ENCODE results near the gene VASN. TPM values are rescaled to one million over a fixed set of nuclear protein-coding genes. Genes with fewer than 3 reads are reported as not detected.
"Not testable (repeated sequence)": the region's sequence is repeated elsewhere in the genome, so short reads cannot be mapped to it uniquely, and the experiment has no call there.

VASN gene
- total and polyA plus RNA-seq, 8 donors: 3.7 to 25.6 (median 10.9) TPM

DNA sequence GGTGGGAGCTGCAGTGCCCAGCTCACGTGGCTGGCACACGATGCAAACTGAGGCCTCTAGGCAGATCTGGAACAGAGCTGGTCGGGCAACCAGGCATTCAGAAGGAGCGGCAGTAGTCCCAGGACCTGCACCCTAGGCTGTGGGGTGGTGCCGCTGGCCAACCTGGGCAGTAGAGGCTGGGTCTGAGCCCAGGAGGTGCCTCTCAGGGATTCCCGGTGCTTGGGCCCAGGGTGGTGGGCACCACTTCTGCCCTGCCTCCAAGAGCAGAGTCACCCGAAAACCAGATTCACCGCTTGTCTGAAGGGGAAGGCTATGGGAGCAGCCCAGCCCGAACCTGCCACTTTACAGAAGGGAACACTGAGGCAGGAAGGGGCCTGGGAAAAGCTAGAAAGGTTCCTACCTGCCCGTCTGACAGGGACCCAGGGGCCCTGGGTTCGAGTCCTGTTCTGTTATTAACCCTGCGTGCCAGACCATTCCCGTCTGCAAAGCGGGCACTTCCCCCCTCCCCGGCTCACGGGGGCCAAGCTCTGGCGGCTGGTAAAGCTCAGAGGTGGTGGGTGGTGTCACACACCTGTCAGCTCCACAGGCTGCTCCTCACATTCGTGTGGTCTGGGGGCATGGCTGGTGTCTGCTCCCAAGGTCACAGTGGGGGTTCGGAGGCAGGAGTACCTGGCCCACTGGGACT is 38.9 kb upstream of the VASN start:
- DNase-seq: no peak
- TF ChIP-seq EP300 (IDR thresholded peaks at IDR 0.05) (no peak), POLR2A (IDR thresholded peaks at IDR 0.05) (no peak), POLR2AphosphoS5 (IDR thresholded peaks at IDR 0.05) (no peak)
- TF ChIP-seq, protein P1, sequence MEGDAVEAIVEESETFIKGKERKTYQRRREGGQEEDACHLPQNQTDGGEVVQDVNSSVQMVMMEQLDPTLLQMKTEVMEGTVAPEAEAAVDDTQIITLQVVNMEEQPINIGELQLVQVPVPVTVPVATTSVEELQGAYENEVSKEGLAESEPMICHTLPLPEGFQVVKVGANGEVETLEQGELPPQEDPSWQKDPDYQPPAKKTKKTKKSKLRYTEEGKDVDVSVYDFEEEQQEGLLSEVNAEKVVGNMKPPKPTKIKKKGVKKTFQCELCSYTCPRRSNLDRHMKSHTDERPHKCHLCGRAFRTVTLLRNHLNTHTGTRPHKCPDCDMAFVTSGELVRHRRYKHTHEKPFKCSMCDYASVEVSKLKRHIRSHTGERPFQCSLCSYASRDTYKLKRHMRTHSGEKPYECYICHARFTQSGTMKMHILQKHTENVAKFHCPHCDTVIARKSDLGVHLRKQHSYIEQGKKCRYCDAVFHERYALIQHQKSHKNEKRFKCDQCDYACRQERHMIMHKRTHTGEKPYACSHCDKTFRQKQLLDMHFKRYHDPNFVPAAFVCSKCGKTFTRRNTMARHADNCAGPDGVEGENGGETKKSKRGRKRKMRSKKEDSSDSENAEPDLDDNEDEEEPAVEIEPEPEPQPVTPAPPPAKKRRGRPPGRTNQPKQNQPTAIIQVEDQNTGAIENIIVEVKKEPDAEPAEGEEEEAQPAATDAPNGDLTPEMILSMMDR (IDR thresholded peaks at IDR 0.05): no peak
- Histone ChIP-seq H3K9me3 (no peaks in the 10 kb centered on the region), H3K27ac (no peak overlapping the region), H3K4me3 (no peak overlapping the region), H3K36me3 (peaks cover 27 to 55% (median 44%) of the 10 kb centered on the region in 4 donors), H3K4me1 (peaks cover 22 to 30% (median 25%) of the 10 kb centered on the region in 4 donors), H3K27me3 (peaks cover 0 to 3% (median 0%) of the 10 kb centered on the region in 3 donors)
- 84 to 93% (median 89%) methylated on average over 6 to 19 of the region's 19 CpGs for WGBS, 5 donors
- intact Hi-C loops (cut with DNase I; ENCODE audit: low total_unique reads): no loop called here

- Histone ChIP-seq H3K27me3 (no peaks in the 10 kb centered on the region), H3K27ac (no peak overlapping the region), H3K9me3 (no peaks in the 10 kb centered on the region), H3K4me1 (peaks cover 17 to 25% (median 20%) of the 10 kb centered on the region in 4 donors), H3K4me3 (no peak overlapping the region), H3K36me3 (peaks cover 27 to 60% (median 49%) of the 10 kb centered on the region in 4 donors)
- intact Hi-C loops (cut with DNase I; ENCODE audit: low total_unique reads): no loop called here
- TF ChIP-seq POLR2AphosphoS5 (IDR thresholded peaks at IDR 0.05): no peak
- TF ChIP-seq, protein P1 (IDR thresholded peaks at IDR 0.05): no peak
- no peak for DNase-seq
- WGBS, 5 donors: 80 to 90% (median 85%) methylated on average over 8 to 9 of the region's 9 CpGs
Measured at GRCh38 chr16:4333308-4333638, 38.4 kb upstream of the VASN start.

- intact Hi-C loops (cut with DNase I; ENCODE audit: low total_unique reads); DNase-seq; H3K27ac ChIP-seq; H3K9me3 ChIP-seq; H3K27me3 ChIP-seq; H3K4me3 ChIP-seq: not testable (repeated sequence)
- peaks cover 28 to 64% (median 53%) of the 10 kb centered on the region in 4 donors for H3K36me3 ChIP-seq
- WGBS, 5 donors: 84 to 93% (median 92%) methylated on average over 9 of the region's 9 CpGs
- peaks cover 13 to 22% (median 17%) of the 10 kb centered on the region in 4 donors for H3K4me1 ChIP-seq
Measured at GRCh38 chr16:4333714-4334113, 37.9 kb upstream of the VASN start.

DNA sequence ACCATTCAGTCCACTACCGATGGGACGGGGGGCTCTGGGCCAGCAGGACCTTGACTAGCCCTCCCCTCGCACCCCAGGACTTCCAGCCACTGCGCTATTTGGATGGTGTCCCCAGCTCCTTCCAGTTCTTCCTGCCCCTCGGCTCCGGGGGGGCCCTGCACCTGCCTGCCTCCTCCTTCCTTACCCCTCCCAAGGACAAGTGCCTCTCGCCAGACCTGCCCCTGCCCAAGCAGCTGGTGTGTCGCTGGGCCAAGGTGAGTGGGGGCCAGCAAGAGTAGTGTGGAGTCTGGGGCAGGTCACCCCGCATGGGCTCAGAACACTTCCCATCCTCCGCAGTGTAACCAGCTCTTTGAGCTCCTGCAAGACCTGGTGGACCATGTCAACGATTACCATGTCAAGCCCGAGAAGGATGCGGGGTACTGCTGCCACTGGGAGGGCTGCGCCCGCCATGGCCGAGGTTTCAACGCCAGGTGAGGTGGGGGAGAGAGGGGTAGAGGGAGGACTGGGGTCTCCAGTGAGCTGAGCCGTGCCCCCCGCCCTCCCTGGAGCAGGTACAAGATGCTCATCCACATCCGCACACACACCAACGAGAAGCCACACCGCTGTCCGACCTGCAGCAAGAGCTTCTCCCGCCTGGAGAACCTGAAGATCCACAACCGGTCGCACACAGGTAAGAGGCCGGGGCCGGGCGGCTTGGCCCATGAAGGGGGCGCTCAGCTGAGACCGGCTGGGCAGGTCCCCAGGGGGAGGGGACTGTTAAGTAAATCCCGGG is 36.7 kb upstream of the VASN start:
- H3K4me3 ChIP-seq: no peak overlapping the region
- no peaks in the 10 kb centered on the region for H3K27me3 ChIP-seq
- intact Hi-C loops (cut with DNase I; ENCODE audit: low total_unique reads): no loop called here
- H3K9me3 ChIP-seq: no peaks in the 10 kb centered on the region
- peaks cover 31 to 74% (median 64%) of the 10 kb centered on the region in 4 donors for H3K36me3 ChIP-seq
- peak in 1 of 2 donors; percentile 29 for DNase-seq
- 76 to 85% (median 82%) methylated on average over 26 to 32 of the region's 32 CpGs for WGBS, 5 donors
- H3K4me1 ChIP-seq: peaks cover under 1 to 18% (median 12%) of the 10 kb centered on the region in 4 donors
- TF ChIP-seq, protein P1 (IDR thresholded peaks at IDR 0.05): no peak
- TF ChIP-seq POLR2AphosphoS5 (IDR thresholded peaks at IDR 0.05): no peak
- no peak for TF ChIP-seq POLR2A (IDR thresholded peaks at IDR 0.05)
- TF ChIP-seq EP300 (IDR thresholded peaks at IDR 0.05): no peak
- H3K27ac ChIP-seq: no peak overlapping the region
